A673 (cell line): ENCODE measurements around the gene PACRG. TPM values are rescaled to one million over a fixed set of nuclear protein-coding genes. Genes with fewer than 3 reads are reported as not detected.

Experiments used
- BruUV-seq: library from RNA; stranded (reverse); fragments of 400-500 nt; replicated peaks from 2 replicates; lab custom pipeline; 2021; lab: Mats Ljungman, UMichigan
- CTCF ChIA-PET: fragments of 300-600 bp; sonication (Branson Sonifier 250); formaldehyde crosslinking; loops from one replicate; lab custom pipeline; 2022; ENCODE audit warnings: antibody characterized with exemption; lab: Charles Lee
- POLR2A ChIA-PET: fragments of 300-600 bp; sonication (Branson Sonifier 250); formaldehyde crosslinking; loops from one replicate; lab custom pipeline; 2022; ENCODE audit warnings: antibody characterized with exemption; ENCODE audit not compliant: low non-redundant PET; lab: Charles Lee
- DNase-seq: peaks from one replicate; pipeline ENCODE4 v3.0.0-alpha.2; 2015; ENCODE audit warnings: low spot score
- H3K27ac ChIP-seq: fragments of 200-600 bp; sonication (generic); 2 replicates; pipeline ENCODE4 v1.5.1; 2016; ENCODE audit warnings: mixed run types, low read depth, mild to moderate bottlenecking, mixed read lengths, antibody characterized with exemption, low read length; ENCODE audit not compliant: poor library complexity, severe bottlenecking
- H3K27me3 ChIP-seq: fragments of 200-600 bp; sonication (generic); replicated peaks from 2 replicates; pipeline ENCODE4 v1.6.1; 2017; ENCODE audit warnings: mixed run types, low read depth, mild to moderate bottlenecking, mixed read lengths, antibody characterized with exemption, low read length; ENCODE audit not compliant: insufficient read depth, poor library complexity
- H3K36me3 ChIP-seq: fragments of 200-600 bp; sonication (generic); 2 replicates; pipeline ENCODE4 v1.6.1; 2016; ENCODE audit warnings: mixed run types, mild to moderate bottlenecking, mixed read lengths, antibody characterized with exemption, low read length; ENCODE audit not compliant: insufficient read depth, poor library complexity, severe bottlenecking
- H3K4me1 ChIP-seq: fragments of 200-600 bp; sonication (generic); 2 replicates; pipeline ENCODE4 v1.6.1; 2017; ENCODE audit warnings: mixed run types, mild to moderate bottlenecking, mixed read lengths, antibody characterized with exemption, low read length; ENCODE audit not compliant: insufficient read depth, poor library complexity, severe bottlenecking
- H3K4me3 ChIP-seq: fragments of 200-600 bp; sonication (generic); 2 replicates; pipeline ENCODE4 v1.5.1; 2016; ENCODE audit warnings: low read depth, mixed run types, mild to moderate bottlenecking, mixed read lengths, low read length; ENCODE audit not compliant: poor library complexity, severe bottlenecking
- H3K9me3 ChIP-seq: fragments of 200-600 bp; sonication (generic); 2 replicates; pipeline ENCODE4 v1.6.1; 2016; ENCODE audit warnings: mixed run types, low read depth, mild to moderate bottlenecking, mixed read lengths, antibody characterized with exemption, low read length; ENCODE audit not compliant: poor library complexity, severe bottlenecking
- CTCF ChIP-seq: fragments of 300-800, 200-600 bp; sonication (generic); conservative IDR thresholded peaks from 2 replicates; pipeline ENCODE4 v1.5.1; 2017; ENCODE audit warnings: low read depth, mild to moderate bottlenecking, antibody characterized with exemption, low read length, moderate library complexity, mixed read lengths
- EZH2 ChIP-seq: fragments of 200-600 bp; sonication (generic); IDR thresholded peaks from 2 replicates; pipeline ENCODE4 v1.6.1; 2017; ENCODE audit warnings: borderline replicate concordance, low read depth, mild to moderate bottlenecking, mixed read lengths, antibody characterized with exemption, low read length; ENCODE audit not compliant: poor library complexity, severe bottlenecking
- intact Hi-C: fragments of 100-400 bp; cut with micrococcal nuclease; formaldehyde crosslinking; loops from one replicate; pipeline ENCODE4 v1.10.0; 2022; ENCODE audit not compliant: unreplicated experiment
- total RNA-seq: library from RNA; stranded (reverse); gene quantifications from 2 replicates; pipeline ENCODE4 v1.2.3, GENCODE V29; 2021

PACRG gene
- total RNA-seq, 1 experiment from 2014 or later = not detected

DNA sequence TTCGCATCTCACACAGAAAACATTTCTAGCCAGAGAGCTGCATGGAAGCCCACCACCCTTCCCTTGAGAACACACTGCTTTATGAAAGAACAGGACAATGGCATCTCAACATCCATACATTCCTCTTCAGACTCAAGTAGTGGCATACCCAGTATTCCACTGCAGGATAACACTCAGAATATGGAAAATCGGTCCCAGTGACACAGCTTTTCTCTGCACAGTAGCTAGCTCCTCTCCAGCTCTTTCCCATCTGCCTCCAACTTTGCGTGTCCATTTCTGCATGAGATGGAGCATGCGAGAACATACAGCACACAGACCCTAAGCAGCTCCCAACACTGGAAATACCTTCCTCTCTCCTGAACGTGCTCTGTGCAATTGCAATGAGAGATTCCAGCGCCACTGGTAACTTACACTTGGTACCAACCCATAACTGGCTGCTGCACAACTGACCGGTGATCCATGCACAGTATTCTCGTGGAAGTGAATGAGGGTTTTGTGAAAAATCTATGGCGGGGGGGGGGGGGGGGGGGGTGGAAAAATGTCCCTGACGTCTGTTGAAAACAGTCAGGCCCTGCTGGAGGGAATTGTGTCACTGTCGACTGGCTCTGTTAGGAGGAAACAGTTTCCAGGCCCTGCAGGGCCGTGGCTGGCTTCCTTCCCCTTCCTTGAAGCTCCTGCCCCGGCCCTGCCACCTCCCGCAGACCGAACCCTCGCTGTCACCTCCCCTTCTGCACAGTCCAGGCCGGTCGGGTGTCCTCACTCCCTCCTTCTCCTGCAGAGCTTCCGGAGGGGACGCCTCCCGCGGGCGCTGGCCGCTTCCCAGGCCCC, 420.9 kb downstream of the PACRG start:
- no peak for TF ChIP-seq CTCF
- no peak for TF ChIP-seq EZH2
- Histone ChIP-seq H3K4me3 (no peak overlapping the region), H3K27ac (no peak overlapping the region), H3K36me3 (no peaks in the 10 kb centered on the region), H3K4me1 (no peaks in the 10 kb centered on the region), H3K27me3 (no peaks in the 10 kb centered on the region), H3K9me3 (no peaks in the 10 kb centered on the region)
- CTCF ChIA-PET = no interaction called here
- BruUV-seq = no TSS peak
- POLR2A ChIA-PET = no interaction called here
- intact Hi-C loops = no loop called here
- DNase-seq = no peak

GRCh38 chr6:163149279-163149848, 421.6 kb downstream of the PACRG start:
- ChIA-PET POLR2A (no interaction called here), CTCF (no interaction called here)
- H3K27ac ChIP-seq = no peak overlapping the region
- no peaks in the 10 kb centered on the region for H3K9me3 ChIP-seq
- intact Hi-C loops = no loop called here
- H3K27me3 ChIP-seq = no peaks in the 10 kb centered on the region
- H3K4me3 ChIP-seq = no peak overlapping the region
- DNase-seq = no peak
- no peaks in the 10 kb centered on the region for H3K4me1 ChIP-seq
- no TSS peak for BruUV-seq
- TF ChIP-seq CTCF (no peak), EZH2 (no peak)
- no peaks in the 10 kb centered on the region for H3K36me3 ChIP-seq

DNA sequence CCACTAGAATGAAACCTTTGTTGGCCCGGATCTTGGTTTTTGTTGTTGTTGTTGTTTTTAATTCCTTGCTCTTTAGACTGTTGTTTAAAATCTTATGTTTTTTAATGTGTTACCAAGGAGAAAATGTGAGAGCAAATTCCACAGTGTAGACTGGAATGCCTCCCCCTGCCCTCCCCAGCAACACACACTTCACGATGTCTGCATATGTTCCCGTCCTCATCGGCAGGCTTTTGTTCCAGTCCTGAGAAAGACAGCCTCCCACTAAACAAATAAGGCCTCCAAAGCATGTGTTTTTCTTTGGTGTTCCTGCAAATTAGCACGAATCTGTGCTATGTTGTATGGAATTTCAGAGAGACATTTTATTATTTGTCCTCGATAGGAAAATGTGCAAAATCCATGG, 423.4 kb downstream of the PACRG start:
- Histone ChIP-seq H3K4me3 (no peak overlapping the region), H3K4me1 (no peaks in the 10 kb centered on the region), H3K36me3 (no peaks in the 10 kb centered on the region), H3K27ac (no peak overlapping the region), H3K27me3 (no peaks in the 10 kb centered on the region), H3K9me3 (no peaks in the 10 kb centered on the region)
- intact Hi-C loops = no loop called here
- ChIA-PET POLR2A (no interaction called here), CTCF (no interaction called here)
- BruUV-seq = no TSS peak
- no peak for TF ChIP-seq EZH2
- TF ChIP-seq CTCF = no peak
- no peak for DNase-seq
